ENCODE measurements around the gene ALX3. TPM values are rescaled to one million over a fixed set of nuclear protein-coding genes. Genes with fewer than 3 reads are reported as not detected.
A peak's percentile ranks its signal among the peaks of the same experiment; 100 is the strongest.

Gene ALX3
- polyA plus RNA-seq, 1 donor (not counting 4 experiments of a cell fraction or from before 2014, with no cell fraction given), result not detected

DNA sequence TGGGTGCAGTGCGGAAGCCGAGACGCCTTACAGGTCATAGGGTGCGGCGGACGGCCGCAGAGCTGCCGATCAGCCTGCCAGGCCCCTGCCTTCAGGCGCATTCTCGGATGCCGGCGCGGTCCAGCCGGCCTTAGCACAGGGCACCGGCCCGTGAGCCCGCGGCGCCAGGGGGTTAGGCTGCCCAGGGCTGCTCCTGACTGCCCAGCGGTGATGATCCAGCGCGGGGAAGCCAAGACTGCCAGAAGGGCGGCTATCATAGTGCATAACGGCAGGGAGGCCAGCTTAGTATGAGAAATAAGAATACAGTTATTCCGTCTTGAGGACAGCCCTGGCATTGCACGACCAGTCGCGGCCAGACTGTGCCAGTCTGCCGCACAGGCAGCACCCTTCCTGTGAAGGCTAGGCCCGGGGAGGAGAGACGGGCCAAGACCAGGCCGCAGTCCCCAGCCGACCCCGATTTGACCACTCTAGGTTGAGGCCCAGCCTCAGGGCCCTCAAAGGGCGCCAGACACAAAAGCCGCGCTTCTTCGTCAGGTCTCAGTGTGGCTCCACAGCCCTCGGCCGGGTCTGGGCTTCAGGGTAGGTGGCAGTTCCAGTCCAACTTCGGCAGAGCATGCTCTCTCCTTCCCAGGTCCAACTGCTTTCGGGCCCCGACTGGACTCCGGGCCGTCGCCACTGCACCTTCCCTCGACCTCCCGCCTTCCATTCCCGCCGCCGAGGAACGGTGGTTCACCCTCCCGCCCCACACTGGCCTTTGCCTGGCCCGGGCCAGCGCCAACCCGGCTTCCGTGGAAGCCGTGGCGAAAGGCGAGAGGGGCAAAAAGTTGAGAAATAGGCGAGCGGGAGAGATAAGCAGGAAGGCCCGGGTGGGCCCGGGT is 829 bp downstream of the ALX3 start:
- no peaks in the 10 kb centered on the region for H3K9me1 ChIP-seq (ENCODE audit: control insufficient read depth, extremely low read depth, insufficient read depth, low read length)
- H3K27me3 ChIP-seq (ENCODE audit: control insufficient read depth, extremely low read depth, insufficient read depth, low read length), result peaks cover 74% of the 10 kb centered on the region
- no peaks in the 10 kb centered on the region for H3K36me3 ChIP-seq (ENCODE audit: control insufficient read depth in 2 of 2, extremely low read depth in 1 of 2, insufficient read depth in 2 of 2, low read length in 2 of 2)
- DNase-seq (ENCODE audit: low read depth, low spot score), result no peak
- TF ChIP-seq CTCF (optimal IDR thresholded peaks at IDR 0.05 in 1 of 3, IDR thresholded peaks at IDR 0.05 in 1 of 3, conservative IDR thresholded peaks at IDR 0.05 in 1 of 3; ENCODE audit: extremely low read depth in 1 of 3, insufficient read depth in 2 of 3, low read length in 3 of 3) (no peak), EZH2 (IDR thresholded peaks at IDR 0.05; ENCODE audit: low read length) (peak; percentile 90)
- no peak overlapping the region for H3K9ac ChIP-seq (ENCODE audit: control insufficient read depth, extremely low read depth, insufficient read depth, low read length)
- H3K4me1 ChIP-seq (ENCODE audit: control insufficient read depth, extremely low read depth, insufficient read depth, low read length), result no peaks in the 10 kb centered on the region
- H4K20me1 ChIP-seq (ENCODE audit: control insufficient read depth, extremely low read depth, insufficient read depth, low read length), result no peaks in the 10 kb centered on the region
- H3K9me3 ChIP-seq (ENCODE audit: control insufficient read depth, low read depth, low read length), result peaks cover 9% of the 10 kb centered on the region
- dilution Hi-C loops (cut with MboI; ENCODE audit: extremely low pct_ligation_motif_present, low sequenced_read_pairs), result no loop called here
- no peak overlapping the region for H3K27ac ChIP-seq (ENCODE audit: control insufficient read depth, insufficient read depth, low read length)
- H3K79me2 ChIP-seq (ENCODE audit: control insufficient read depth, insufficient read depth, low read length), result no peaks in the 10 kb centered on the region
- H3K4me3 ChIP-seq (ENCODE audit: control insufficient read depth in 2 of 3, extremely low read depth in 1 of 3, insufficient read depth in 2 of 3, low read depth in 1 of 3, low read length in 3 of 3), result no peak overlapping the region
- no peak overlapping the region for H3K4me2 ChIP-seq (ENCODE audit: control insufficient read depth, extremely low read depth, insufficient read depth, low read depth, low read length)
- FAIRE-seq, result no peak
- H2AFZ ChIP-seq (ENCODE audit: control insufficient read depth, low read length), result no peak overlapping the region

- no peaks in the 10 kb centered on the region for H3K36me3 ChIP-seq (ENCODE audit: control insufficient read depth in 2 of 2, extremely low read depth in 1 of 2, insufficient read depth in 2 of 2, low read length in 2 of 2)
- peaks cover 68% of the 10 kb centered on the region for H3K27me3 ChIP-seq (ENCODE audit: control insufficient read depth, extremely low read depth, insufficient read depth, low read length)
- no peak overlapping the region for H2AFZ ChIP-seq (ENCODE audit: control insufficient read depth, low read length)
- no peaks in the 10 kb centered on the region for H3K9me1 ChIP-seq (ENCODE audit: control insufficient read depth, extremely low read depth, insufficient read depth, low read length)
- no peak overlapping the region for H3K4me3 ChIP-seq (ENCODE audit: control insufficient read depth in 2 of 3, extremely low read depth in 1 of 3, insufficient read depth in 2 of 3, low read depth in 1 of 3, low read length in 3 of 3)
- H3K9ac ChIP-seq (ENCODE audit: control insufficient read depth, extremely low read depth, insufficient read depth, low read length), result no peak overlapping the region
- FAIRE-seq (no peak), DNase-seq (ENCODE audit: low read depth, low spot score) (no peak)
- dilution Hi-C loops (cut with MboI; ENCODE audit: extremely low pct_ligation_motif_present, low sequenced_read_pairs), result no loop called here
- no peaks in the 10 kb centered on the region for H4K20me1 ChIP-seq (ENCODE audit: control insufficient read depth, extremely low read depth, insufficient read depth, low read length)
- no peak for TF ChIP-seq CTCF (optimal IDR thresholded peaks at IDR 0.05 in 1 of 3, IDR thresholded peaks at IDR 0.05 in 1 of 3, conservative IDR thresholded peaks at IDR 0.05 in 1 of 3; ENCODE audit: extremely low read depth in 1 of 3, insufficient read depth in 2 of 3, low read length in 3 of 3)
- TF ChIP-seq EZH2 (IDR thresholded peaks at IDR 0.05; ENCODE audit: low read length), result peak; percentile 75
- H3K4me1 ChIP-seq (ENCODE audit: control insufficient read depth, extremely low read depth, insufficient read depth, low read length), result no peaks in the 10 kb centered on the region
- no peak overlapping the region for H3K27ac ChIP-seq (ENCODE audit: control insufficient read depth, insufficient read depth, low read length)
- no peaks in the 10 kb centered on the region for H3K79me2 ChIP-seq (ENCODE audit: control insufficient read depth, insufficient read depth, low read length)
- no peak overlapping the region for H3K4me2 ChIP-seq (ENCODE audit: control insufficient read depth, extremely low read depth, insufficient read depth, low read depth, low read length)
- peaks cover 9% of the 10 kb centered on the region for H3K9me3 ChIP-seq (ENCODE audit: control insufficient read depth, low read depth, low read length)
Measured at GRCh38 chr1:110068646-110069403, 1.6 kb downstream of the ALX3 start.

Data from keratinocyte (primary cell).